ENCODE data around the gene THRA. TPM values are rescaled to one million over a fixed set of nuclear protein-coding genes. Genes with fewer than 3 reads are reported as not detected.

Gene THRA
- total and polyA plus RNA-seq, 2 experiments from 2014 or later: 58.1 to 87.0 TPM

DNA sequence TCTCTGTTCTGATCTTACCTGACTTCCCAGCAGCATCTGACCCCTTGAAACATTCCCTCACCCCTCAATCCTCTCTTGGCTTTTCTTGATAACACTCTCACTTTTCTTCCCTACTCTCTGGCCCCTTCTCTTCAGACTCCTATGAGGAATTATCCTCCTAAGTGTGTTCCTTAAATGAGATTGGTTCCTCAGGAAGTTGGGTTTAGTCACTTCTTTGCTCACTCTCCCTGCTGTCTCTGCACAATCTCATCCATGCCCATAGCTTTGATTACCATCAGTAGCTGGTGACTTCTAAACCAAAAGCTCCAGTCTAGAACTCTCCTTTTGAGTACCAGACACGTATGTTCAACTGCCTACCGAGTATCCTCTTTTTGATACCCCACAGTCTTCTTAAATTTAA is 21.6 kb upstream of the THRA start:
- no peaks in the 10 kb centered on the region for H3K9me3 ChIP-seq (ENCODE audit: low read depth)
- DNase-seq (ENCODE audit: low read depth in 1 of 2, low spot score in 1 of 2): no peak
- no peak overlapping the region for H3K27ac ChIP-seq
- no peak overlapping the region for H3K4me3 ChIP-seq
- H3K27me3 ChIP-seq: no peaks in the 10 kb centered on the region
- H3K4me1 ChIP-seq (ENCODE audit: low read depth): peaks cover 11% of the 10 kb centered on the region
- TF ChIP-seq, protein P1, sequence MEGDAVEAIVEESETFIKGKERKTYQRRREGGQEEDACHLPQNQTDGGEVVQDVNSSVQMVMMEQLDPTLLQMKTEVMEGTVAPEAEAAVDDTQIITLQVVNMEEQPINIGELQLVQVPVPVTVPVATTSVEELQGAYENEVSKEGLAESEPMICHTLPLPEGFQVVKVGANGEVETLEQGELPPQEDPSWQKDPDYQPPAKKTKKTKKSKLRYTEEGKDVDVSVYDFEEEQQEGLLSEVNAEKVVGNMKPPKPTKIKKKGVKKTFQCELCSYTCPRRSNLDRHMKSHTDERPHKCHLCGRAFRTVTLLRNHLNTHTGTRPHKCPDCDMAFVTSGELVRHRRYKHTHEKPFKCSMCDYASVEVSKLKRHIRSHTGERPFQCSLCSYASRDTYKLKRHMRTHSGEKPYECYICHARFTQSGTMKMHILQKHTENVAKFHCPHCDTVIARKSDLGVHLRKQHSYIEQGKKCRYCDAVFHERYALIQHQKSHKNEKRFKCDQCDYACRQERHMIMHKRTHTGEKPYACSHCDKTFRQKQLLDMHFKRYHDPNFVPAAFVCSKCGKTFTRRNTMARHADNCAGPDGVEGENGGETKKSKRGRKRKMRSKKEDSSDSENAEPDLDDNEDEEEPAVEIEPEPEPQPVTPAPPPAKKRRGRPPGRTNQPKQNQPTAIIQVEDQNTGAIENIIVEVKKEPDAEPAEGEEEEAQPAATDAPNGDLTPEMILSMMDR (IDR thresholded peaks at IDR 0.05; ENCODE audit: low read depth, low read length): no peak
- no peaks in the 10 kb centered on the region for H3K36me3 ChIP-seq

DNA sequence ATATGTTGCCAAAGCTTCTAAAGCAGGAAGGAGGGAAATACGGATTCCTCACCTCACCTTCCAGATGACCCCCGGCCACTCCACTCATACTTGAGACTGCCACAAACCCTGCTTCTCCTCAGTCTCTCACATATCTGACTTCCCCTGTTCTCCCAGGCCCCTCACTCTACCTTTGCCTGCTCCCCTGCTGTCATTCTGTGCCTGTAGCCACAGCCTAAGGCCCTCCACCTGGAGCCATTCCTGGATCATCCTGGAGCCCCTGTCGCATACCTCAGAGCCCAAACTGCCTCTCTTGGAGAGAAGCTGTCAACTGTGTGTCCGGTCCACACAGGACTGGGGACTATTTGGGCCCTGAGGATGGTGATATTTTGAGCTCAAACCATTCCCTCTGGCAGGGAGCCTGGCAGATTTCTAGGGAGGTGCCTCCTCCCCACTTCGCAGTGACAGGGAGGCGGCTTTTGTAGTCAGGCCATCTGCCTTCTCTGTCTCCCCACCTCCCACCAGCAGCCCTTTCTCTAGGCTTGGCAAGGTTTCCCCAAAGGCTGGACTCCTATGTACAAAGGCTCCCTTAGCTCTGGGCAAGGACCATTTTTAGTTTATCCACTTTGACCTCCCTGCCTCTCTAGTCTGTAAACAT is 6.3 kb upstream of the THRA start:
- Histone ChIP-seq H3K4me1 (ENCODE audit: low read depth) (peaks cover 4% of the 10 kb centered on the region), H3K9me3 (ENCODE audit: low read depth) (no peaks in the 10 kb centered on the region), H3K4me3 (no peak overlapping the region), H3K27ac (no peak overlapping the region), H3K27me3 (no peaks in the 10 kb centered on the region), H3K36me3 (peaks cover 10% of the 10 kb centered on the region)
- TF ChIP-seq, protein P1 (IDR thresholded peaks at IDR 0.05; ENCODE audit: low read depth, low read length): no peak
- DNase-seq (ENCODE audit: low read depth in 1 of 2, low spot score in 1 of 2): no peak

DNA sequence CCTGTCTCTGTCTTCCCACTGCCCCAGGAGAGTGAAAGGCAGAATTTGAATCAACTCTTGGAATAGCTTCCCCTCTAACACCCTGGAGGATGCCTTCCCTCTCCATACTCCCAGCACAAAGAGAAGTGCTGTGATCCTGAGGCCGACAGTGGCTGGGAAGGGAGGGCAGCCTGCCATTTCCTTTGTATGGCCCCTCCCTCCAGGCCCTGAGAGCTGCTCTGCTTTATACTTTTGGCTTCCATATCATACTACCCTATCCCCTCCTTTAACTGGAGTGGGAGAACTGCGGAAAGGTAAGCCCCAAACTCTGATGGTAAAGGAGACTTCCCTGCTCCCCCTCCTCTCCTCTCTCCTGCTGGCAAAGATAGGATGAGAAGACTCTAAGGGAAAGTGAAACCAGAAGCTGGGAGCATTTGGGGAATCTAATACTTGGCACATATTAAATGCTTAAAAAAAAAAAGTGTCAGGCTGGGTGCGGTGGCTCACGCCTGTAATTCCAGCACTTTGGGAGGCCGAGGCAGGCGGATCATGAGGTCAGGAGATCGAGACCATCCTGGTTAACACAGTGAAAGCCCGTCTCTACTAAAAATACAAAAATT is 4.5 kb upstream of the THRA start:
- Histone ChIP-seq H3K36me3 (no peaks in the 10 kb centered on the region), H3K27ac (no peak overlapping the region), H3K27me3 (no peaks in the 10 kb centered on the region), H3K4me1 (ENCODE audit: low read depth) (peaks cover 4% of the 10 kb centered on the region), H3K4me3 (no peak overlapping the region), H3K9me3 (ENCODE audit: low read depth) (no peaks in the 10 kb centered on the region)
- TF ChIP-seq, protein P1 (IDR thresholded peaks at IDR 0.05; ENCODE audit: low read depth, low read length): no peak
- DNase-seq (ENCODE audit: low read depth in 1 of 2, low spot score in 1 of 2): peak in 1 of 2 donors; percentile 59

DNA sequence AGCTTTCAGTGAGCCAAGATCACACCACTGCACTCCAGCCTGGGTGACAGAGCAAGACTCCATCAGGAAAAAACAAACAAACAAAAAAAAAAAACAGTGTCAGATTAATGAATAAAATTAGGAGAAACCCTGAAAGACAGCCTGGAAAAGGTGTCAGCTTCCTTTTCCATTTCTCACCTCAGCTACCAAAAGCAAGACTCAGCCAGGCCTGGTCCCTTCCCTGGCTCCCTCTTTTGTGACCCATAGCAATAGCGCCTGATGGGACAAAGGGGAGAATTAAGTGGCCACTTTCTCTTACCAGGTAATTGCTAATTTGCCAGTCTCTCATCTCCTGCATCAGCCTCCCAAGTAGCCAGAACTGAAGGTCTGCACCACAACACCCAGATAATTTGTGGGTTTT is 3.9 kb upstream of the THRA start:
- no peak overlapping the region for H3K27ac ChIP-seq
- no peak overlapping the region for H3K4me3 ChIP-seq
- TF ChIP-seq, protein P1 (IDR thresholded peaks at IDR 0.05; ENCODE audit: low read depth, low read length): no peak
- H3K27me3 ChIP-seq: no peaks in the 10 kb centered on the region
- H3K4me1 ChIP-seq (ENCODE audit: low read depth): peaks cover 1% of the 10 kb centered on the region
- no peaks in the 10 kb centered on the region for H3K36me3 ChIP-seq
- no peak for DNase-seq (ENCODE audit: low read depth in 1 of 2, low spot score in 1 of 2)
- H3K9me3 ChIP-seq (ENCODE audit: low read depth): no peaks in the 10 kb centered on the region

DNA sequence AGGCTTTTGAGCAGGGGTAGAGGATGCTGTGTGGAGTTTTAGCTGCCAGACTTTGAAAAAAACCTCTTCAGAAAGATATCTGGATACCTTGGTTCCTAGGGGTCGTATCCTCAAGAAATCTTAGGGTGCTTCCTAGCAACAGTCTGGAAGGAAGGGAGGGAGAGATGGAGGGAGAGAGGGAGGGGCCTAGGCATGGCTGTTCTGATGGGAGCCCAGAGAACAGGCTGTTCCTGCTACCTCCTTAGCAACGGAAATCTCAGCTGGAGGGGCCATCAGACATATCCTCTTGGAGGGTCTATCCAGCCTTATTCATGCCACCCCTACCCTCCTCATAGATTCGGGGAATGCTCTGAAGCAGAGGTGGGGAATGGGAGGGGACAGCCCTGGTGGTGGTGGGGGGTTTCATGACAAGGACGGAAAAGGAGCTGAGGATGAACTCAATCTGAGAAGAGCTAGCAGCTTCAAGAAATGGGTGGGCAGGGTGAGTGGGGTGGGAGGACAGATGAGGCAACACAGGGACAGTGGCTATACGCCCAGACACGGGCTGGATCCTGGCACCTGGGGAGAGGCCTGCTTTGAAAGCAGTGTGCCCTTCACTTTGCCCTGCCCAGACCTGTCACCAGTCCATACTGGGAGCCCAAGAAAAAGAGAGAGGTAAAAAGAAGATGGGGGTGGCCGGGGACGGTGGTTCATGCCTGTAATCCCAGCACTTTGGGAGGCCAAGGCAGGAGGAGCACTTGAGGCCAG is 2.9 kb upstream of the THRA start:
- H3K27ac ChIP-seq: no peak overlapping the region
- H3K9me3 ChIP-seq (ENCODE audit: low read depth): no peaks in the 10 kb centered on the region
- H3K27me3 ChIP-seq: no peaks in the 10 kb centered on the region
- TF ChIP-seq, protein P1 (IDR thresholded peaks at IDR 0.05; ENCODE audit: low read depth, low read length): no peak
- peaks cover 12% of the 10 kb centered on the region for H3K4me1 ChIP-seq (ENCODE audit: low read depth)
- no peak overlapping the region for H3K4me3 ChIP-seq
- DNase-seq (ENCODE audit: low read depth in 1 of 2, low spot score in 1 of 2): no peak
- H3K36me3 ChIP-seq: no peaks in the 10 kb centered on the region
